CD4-positive, alpha-beta T cell treated with Interleukin-17A for 1 hour (primary cell): ENCODE results near the gene RAPGEF1.
"Not testable (repeated sequence)": the region's sequence is repeated elsewhere in the genome, so short reads cannot be mapped to it uniquely, and the experiment has no call there.

Experiments
- DNase-seq: peaks from one replicate; pipeline ENCODE4 v3.0.0-alpha.2; 2020

The RAPGEF1 gene

GRCh38 chr9:131728546-131728910 is 11.3 kb downstream of the RAPGEF1 start:
- peak; percentile 56 for DNase-seq

GRCh38 chr9:131727795-131728545 is 11.9 kb downstream of the RAPGEF1 start:
- peak; percentile 38 for DNase-seq

DNA sequence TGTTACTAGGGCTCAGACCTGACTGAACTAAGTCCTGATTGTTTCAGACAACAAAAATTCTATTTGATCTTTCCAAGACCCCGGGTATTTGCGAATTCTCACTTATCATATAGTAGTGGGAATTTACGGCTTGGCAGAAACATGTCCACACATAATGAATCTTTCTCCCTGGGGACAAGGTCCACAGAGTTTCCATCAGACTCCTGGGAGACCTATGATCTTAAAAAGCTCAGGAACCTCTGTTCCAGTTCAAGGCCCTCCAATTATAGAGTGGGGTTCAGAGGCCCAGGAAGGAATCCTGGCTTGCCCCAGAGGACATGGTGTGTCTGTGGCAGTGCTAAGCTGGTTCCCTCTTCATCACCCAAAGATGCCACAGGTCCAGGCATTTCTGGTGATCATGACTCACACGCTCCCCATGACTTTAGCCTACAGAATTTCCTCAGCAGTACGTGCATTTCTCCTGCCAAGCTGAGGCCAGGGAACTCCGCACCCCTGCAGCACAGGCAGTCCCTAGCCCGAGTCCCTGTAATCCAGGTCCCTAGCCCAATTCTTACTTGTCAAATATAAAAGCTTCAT is 12.6 kb downstream of the RAPGEF1 start:
- no peak for DNase-seq

DNA sequence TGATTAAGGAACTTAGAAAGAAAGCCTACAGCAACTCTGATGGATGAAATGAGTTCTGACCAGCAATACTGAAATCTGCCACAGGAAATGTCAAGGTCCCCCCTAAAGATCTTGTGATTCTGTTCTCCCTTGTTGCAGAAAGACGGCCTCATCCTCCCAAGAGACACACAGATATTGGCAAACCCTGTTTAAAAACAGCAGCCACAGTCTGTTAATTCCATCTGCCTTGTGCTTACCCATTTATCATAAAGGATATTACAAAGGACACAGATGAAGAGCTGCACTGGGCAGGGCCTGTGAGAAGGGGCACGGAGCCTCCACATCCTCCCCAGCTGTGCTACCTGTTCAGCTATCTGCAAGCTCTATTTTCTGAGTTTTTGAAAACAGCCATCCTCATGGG is 15.2 kb downstream of the RAPGEF1 start:
- no peak for DNase-seq

DNA sequence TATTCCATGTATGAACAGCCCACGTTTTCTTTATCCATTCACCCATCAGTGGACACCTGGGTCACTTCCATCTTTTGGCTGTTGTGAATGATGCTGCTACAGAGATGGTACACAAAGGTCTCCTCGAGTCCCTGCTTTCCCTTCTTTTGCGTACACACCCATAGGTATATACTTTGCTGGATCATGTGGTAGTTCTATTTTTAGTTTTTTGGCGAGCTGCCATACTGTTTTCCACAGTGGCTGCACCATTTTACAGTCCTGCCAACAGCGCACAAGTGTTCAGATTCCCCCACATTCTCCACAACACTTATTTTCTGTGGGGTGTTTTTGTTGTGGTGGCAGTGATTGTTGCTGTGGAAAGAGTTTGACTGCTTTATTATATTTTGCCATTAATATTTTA is 16.2 kb downstream of the RAPGEF1 start:
- DNase-seq: no peak

- no peak for DNase-seq
Observed at GRCh38 chr9:131722255-131722654, 17.6 kb downstream of the RAPGEF1 start.

DNA sequence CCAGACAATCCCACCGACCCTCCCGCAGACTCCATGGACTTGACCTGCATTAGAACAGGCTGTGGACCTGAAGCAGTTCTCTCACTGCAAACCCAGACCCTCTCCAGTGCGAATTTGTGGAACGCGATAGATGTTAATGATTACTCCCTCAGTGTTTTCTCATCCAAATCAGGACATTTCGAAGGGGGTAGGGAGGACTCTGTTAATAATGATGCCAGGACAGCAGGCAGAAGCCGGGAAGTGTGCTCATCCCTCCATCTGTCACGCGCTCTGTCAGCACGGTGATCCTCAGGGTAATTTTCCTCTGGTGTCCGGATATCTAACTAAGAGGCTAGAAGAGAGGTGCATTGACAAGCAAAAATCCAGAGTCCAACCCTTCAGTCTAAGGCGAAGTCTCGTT is 18.8 kb downstream of the RAPGEF1 start:
- no peak for DNase-seq

- DNase-seq: peak; percentile 52
Observed at GRCh38 chr9:131720330-131720729, 19.5 kb downstream of the RAPGEF1 start.

GRCh38 chr9:131719262-131719908 is 20.5 kb downstream of the RAPGEF1 start:
- DNase-seq: no peak

DNA sequence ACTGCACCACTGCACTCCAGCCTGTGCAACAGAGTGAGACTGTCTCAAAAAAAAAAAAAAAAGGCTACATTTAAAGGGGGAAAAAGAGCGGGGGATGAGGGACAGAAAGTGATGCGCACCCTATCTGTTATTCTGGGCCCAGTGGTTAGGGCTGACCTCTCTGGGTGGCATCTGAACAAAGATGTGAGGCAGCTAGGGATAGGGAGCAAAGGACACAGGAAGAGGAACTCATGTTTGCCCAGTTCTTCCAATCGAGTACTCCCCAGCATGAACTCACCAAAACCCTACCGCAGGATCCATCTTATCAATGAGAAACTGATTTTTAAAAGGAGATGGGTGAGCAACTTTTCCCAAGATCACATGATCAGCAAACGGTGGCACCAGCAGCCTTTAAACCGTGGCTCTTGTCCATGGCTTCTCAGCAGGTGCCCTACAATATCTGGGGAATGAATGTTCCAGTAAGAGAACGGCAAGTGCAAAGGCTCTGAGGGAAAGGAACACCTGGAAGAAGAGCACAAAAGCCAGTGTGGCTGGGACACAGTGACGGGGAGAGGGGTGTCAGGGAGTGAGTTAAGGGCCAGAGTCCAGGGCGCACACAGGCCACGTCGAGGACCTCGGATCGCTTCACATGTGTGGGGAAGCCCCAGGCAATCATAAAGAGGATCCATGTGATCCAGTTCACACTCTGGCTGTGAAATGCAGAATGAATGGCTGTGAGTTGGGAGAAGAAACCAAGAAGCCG is 22.0 kb downstream of the RAPGEF1 start:
- DNase-seq: no peak

- DNase-seq: no peak
Observed at GRCh38 chr9:131715906-131716305, 24.0 kb downstream of the RAPGEF1 start.

GRCh38 chr9:131714821-131715220 is 25.1 kb downstream of the RAPGEF1 start:
- DNase-seq: no peak

- no peak for DNase-seq
Observed at GRCh38 chr9:131714161-131714646, 25.7 kb downstream of the RAPGEF1 start.

GRCh38 chr9:131713016-131713415 is 26.9 kb downstream of the RAPGEF1 start:
- no peak for DNase-seq

- no peak for DNase-seq
Observed at GRCh38 chr9:131712151-131712716, 27.6 kb downstream of the RAPGEF1 start.

DNA sequence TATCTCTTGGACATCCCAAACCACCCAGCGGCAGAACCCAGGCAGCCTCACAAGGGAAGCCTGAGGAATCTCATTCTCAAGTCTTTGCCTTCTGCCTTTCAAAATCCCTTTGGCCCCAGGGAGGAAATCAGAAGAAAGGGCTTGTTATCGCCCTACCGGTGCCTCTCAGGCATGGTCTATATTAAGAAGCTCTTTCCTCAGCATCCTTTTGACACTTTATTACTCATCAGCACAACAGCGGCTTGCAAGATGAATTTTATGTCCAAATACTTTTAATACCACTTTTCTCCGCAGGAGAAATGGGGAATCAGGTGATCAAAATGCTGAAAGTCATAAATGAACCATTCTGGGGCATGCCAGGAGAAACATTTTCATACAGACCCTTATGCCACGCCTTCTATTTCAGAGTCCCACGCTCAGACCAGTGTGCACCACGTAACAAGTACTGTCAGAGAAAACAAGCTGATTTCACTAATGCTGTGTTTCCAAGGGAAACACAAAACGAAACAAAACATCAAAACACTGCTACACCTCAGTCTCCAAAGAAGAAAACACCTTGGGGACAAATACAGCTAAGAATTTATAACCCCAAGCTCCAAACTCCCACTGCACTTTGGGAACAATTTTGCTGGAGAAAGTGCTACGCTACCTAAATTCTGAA is 30.0 kb downstream of the RAPGEF1 start:
- peak; percentile 85 for DNase-seq

- DNase-seq: not testable (repeated sequence)
Observed at GRCh38 chr9:131709010-131709770, 30.7 kb downstream of the RAPGEF1 start.

DNA sequence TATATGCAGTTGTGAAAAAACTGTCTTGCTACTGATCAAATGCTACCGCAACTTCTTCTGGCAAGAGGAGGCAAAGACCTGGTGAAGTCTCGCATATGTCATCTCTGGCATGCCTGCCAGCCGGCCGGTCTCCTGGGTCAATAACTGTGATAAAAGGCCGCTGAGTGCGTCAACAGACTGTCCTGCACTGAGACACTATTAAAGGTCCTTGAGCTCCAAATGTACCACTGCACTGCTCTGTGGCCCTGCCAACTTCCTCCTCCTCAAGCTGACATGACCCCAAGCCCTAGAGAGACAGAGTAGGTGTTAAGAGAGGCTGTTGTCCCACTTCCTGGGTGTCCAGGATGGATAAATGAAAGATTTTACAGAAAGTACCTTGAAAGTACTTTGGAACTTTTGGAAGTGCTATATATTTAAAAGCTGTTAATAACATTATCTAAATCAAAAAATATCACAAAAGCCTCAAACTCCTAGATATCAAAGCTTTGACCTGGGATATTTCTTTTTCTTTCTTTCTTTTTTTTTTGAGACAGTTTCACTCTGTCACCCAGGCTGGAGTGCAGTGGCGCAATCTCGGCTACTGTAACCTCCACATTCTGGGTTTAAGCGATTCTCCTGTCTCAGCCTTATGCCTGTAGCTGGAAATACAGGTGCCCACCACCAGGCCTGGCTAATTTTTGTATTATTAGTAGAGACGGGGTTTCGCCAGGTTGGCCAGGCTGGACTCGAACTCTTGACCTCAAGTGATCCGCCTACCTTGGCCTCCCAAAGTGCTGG is 31.5 kb downstream of the RAPGEF1 start:
- DNase-seq: no peak

- DNase-seq: no peak
Observed at GRCh38 chr9:131707733-131708157, 32.1 kb downstream of the RAPGEF1 start.

GRCh38 chr9:131707050-131707449 is 32.8 kb downstream of the RAPGEF1 start:
- no peak for DNase-seq

- no peak for DNase-seq
Observed at GRCh38 chr9:131706608-131706970, 33.3 kb downstream of the RAPGEF1 start.
